Measurements from ENCODE around the gene TBL2.

GRCh38 chr7:73605601-73606220, 27.3 kb upstream of the TBL2 start:
- TF ChIP-seq CTCF (IDR thresholded peaks at IDR 0.05), result no peak
- no peak for TF ChIP-seq POLR2A (IDR thresholded peaks at IDR 0.05)
- no peak for TF ChIP-seq POLR2AphosphoS5 (IDR thresholded peaks at IDR 0.05)
- TF ChIP-seq EP300 (IDR thresholded peaks at IDR 0.05; ENCODE audit: low read depth), result no peak
